Smooth muscle cell (in vitro differentiated cells): ENCODE results near the gene LRCOL1. TPM values are rescaled to one million over a fixed set of nuclear protein-coding genes. Genes with fewer than 3 reads are reported as not detected.
A peak's percentile ranks its signal among the peaks of the same experiment; 100 is the strongest.

ENCODE experiments used
- DNase-seq: peaks from one replicate; lab custom pipeline; 2025; ENCODE audit not compliant: unreplicated experiment; lab: John Stamatoyannopoulos, UW
- H2AFZ ChIP-seq: fragments of 200-600 bp; sonication (generic); 2 replicates; pipeline ENCODE4 v1.6.0; 2016; ENCODE audit warnings: antibody characterized with exemption, low read depth, mild to moderate bottlenecking
- H3F3A ChIP-seq: fragments of 200-600 bp; sonication (generic); 2 replicates; pipeline ENCODE4 v1.6.0; 2017; ENCODE audit warnings: antibody characterized with exemption, low read depth
- H3K27ac ChIP-seq: fragments of 200-600 bp; sonication (generic); 2 replicates; pipeline ENCODE4 v1.5.1; 2016; ENCODE audit warnings: low read depth, mild to moderate bottlenecking
- H3K27me3 ChIP-seq: fragments of 200-600 bp; sonication (generic); 2 replicates; pipeline ENCODE4 v1.6.1; 2016; ENCODE audit warnings: low read depth, mild to moderate bottlenecking
- H3K36me3 ChIP-seq: fragments of 200-600 bp; sonication (generic); 2 replicates; pipeline ENCODE4 v1.5.1; 2016; ENCODE audit warnings: low read depth
- H3K4me1 ChIP-seq: fragments of 200-600 bp; sonication (generic); 2 replicates; pipeline ENCODE4 v1.5.1; 2016; ENCODE audit warnings: low read depth
- H3K4me2 ChIP-seq: fragments of 200-600 bp; sonication (generic); 2 replicates; pipeline ENCODE4 v1.6.0; 2016; ENCODE audit warnings: mild to moderate bottlenecking
- H3K4me3 ChIP-seq: fragments of 200-600 bp; sonication (generic); 2 replicates; pipeline ENCODE4 v1.5.1; 2016; ENCODE audit warnings: mild to moderate bottlenecking
- H3K79me2 ChIP-seq: fragments of 200-600 bp; sonication (generic); 2 replicates; pipeline ENCODE4 v1.6.0; 2016; ENCODE audit warnings: low read depth, mild to moderate bottlenecking
- H3K9ac ChIP-seq: fragments of 200-600 bp; sonication (generic); 2 replicates; pipeline ENCODE4 v1.6.0; 2016; ENCODE audit warnings: low read depth
- H3K9me3 ChIP-seq: fragments of 200-600 bp; sonication (generic); replicated peaks from 2 replicates; pipeline ENCODE4 v1.5.1; 2016; ENCODE audit warnings: low read depth
- H4K20me1 ChIP-seq: fragments of 200-600 bp; sonication (generic); 2 replicates; pipeline ENCODE4 v1.6.0; 2016; ENCODE audit warnings: low read depth
- WGBS: methylation state at CpG from one replicate; pipeline ENCODE4 v1.1.7; 2016; ENCODE audit warnings: low lambda C conversion rate; 5-methylcytosine and 5-hydroxymethylcytosine counted together
- polyA plus RNA-seq: library from polyadenylated mRNA; unstranded; fragments of >200 nt; fragmentation: Nextera tagmentation; extraction: Ambion mirVana; gene quantifications from 2 replicates; pipeline ENCODE4 v1.2.1, GENCODE V29; 2016
- total RNA-seq: library from RNA; depleted of rRNA; stranded (reverse); fragments of >200 nt; gene quantifications from 2 replicates; pipeline ENCODE4 v1.2.3, GENCODE V29; 2014
- TF ChIP-seq, protein P1 (sequence below): fragments of 200-600 bp; sonication (generic); IDR thresholded peaks from 2 replicates; pipeline ENCODE4 v1.5.1; 2017; ENCODE audit warnings: borderline replicate concordance, mild to moderate bottlenecking, antibody characterized with exemption; ENCODE audit not compliant: insufficient read depth, poor library complexity, severe bottlenecking

Gene LRCOL1
- total and polyA plus RNA-seq, 2 experiments from 2014 or later = not detected

DNA sequence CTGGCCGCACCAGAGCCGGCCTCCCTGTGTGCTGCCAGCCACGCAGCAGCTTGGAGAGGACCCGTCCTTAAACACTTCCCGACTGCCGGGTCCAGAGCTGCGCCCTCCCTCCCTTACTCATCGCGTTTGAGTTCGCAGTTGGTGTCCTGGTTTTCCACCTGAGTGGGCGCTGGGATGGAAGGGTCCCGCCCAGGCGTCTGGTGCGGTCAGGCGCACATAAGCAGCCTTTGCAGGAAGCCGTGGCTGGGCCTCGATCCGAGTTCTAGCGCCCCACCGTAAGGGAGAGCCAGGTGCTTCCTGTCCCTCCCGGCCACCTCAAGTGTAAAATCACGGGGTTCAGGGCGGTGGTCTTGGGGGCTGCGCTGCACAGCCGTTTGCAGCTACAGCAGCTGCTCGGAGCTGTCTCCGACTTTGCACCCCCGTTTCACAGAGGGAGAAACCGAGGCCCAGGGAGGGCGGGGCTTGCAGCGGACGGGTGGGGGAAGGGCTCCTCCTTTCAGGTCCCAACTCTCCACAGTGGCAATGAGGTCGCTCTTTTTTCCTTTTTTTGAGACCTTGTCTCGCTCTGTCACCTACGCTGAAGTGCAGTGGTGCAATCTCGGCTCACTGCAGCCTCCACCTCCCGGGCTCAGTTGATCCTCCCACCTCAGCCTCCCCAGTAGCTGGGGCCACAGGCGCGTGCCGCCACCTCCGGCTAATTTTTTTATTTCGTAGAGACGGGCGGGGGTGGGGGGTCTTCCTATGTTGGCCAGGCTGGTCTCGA, 51.3 kb downstream of the LRCOL1 start:
- Histone ChIP-seq H3K9ac (no peak overlapping the region), H3K9me3 (no peaks in the 10 kb centered on the region), H2AFZ (no peak overlapping the region), H3K36me3 (no peaks in the 10 kb centered on the region), H3K4me2 (peak overlapping the region; percentile 83), H3K4me3 (peak overlapping the region; percentile 54), H3K27me3 (peaks cover 15% of the 10 kb centered on the region), H3F3A (no peaks in the 10 kb centered on the region), H3K79me2 (no peaks in the 10 kb centered on the region), H3K27ac (no peak overlapping the region), H3K4me1 (peaks cover 4% of the 10 kb centered on the region), H4K20me1 (peaks cover 70% of the 10 kb centered on the region)
- TF ChIP-seq, protein P1, sequence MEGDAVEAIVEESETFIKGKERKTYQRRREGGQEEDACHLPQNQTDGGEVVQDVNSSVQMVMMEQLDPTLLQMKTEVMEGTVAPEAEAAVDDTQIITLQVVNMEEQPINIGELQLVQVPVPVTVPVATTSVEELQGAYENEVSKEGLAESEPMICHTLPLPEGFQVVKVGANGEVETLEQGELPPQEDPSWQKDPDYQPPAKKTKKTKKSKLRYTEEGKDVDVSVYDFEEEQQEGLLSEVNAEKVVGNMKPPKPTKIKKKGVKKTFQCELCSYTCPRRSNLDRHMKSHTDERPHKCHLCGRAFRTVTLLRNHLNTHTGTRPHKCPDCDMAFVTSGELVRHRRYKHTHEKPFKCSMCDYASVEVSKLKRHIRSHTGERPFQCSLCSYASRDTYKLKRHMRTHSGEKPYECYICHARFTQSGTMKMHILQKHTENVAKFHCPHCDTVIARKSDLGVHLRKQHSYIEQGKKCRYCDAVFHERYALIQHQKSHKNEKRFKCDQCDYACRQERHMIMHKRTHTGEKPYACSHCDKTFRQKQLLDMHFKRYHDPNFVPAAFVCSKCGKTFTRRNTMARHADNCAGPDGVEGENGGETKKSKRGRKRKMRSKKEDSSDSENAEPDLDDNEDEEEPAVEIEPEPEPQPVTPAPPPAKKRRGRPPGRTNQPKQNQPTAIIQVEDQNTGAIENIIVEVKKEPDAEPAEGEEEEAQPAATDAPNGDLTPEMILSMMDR = no peak
- DNase-seq = no peak
- 82% methylated on average over 45 of the region's 45 CpGs for WGBS

DNA sequence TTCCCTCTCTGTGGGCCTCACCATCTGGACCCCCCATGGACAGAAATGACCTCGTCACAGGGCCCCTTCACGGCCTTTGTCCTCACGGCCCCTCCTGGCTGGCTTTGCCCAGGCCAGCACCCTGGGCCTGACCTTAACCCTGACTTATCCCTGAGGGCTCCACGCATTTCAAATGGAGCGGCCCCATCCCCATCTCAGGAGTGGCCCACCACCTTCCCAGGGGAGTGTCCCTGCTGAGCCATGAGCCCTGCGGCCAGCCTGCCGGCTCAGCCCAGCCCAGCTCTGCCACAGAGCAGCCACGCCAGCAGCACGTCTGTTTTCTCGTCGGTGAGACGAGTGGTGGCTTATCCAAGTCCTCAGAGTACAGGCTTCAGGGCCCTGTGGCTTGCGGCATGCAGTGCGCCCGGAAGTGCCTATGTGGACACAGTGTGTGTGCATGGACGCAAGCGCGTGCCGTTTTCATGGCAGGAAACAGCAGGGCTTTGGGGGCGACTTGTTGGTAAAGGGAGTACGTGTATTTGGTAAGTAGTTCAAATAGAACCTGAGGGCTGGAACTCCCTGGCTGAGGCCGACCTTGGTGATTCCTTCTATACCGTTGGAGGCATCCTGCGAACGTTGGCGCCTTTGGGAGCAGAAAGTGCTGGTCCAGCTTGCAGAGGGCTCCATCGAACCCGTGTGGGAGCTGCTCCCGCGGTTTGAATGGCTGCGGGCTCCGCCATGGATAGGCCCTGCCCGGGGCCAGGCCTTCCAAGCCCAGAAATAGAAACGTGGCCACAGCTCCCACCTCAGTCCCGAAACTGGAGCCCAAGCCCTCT, 52.1 kb downstream of the LRCOL1 start:
- no peak overlapping the region for H3K27ac ChIP-seq
- no peak overlapping the region for H3K4me2 ChIP-seq
- H3K27me3 ChIP-seq = peaks cover 15% of the 10 kb centered on the region
- WGBS = 89% methylated on average over 35 of the region's 35 CpGs
- no peak for DNase-seq
- H3K9ac ChIP-seq = no peak overlapping the region
- TF ChIP-seq, protein P1 = no peak
- H3K4me1 ChIP-seq = peaks cover 4% of the 10 kb centered on the region
- H3K9me3 ChIP-seq = no peaks in the 10 kb centered on the region
- no peak overlapping the region for H2AFZ ChIP-seq
- H4K20me1 ChIP-seq = peaks cover 64% of the 10 kb centered on the region
- no peaks in the 10 kb centered on the region for H3F3A ChIP-seq
- H3K36me3 ChIP-seq = no peaks in the 10 kb centered on the region
- H3K79me2 ChIP-seq = no peaks in the 10 kb centered on the region
- no peak overlapping the region for H3K4me3 ChIP-seq

DNA sequence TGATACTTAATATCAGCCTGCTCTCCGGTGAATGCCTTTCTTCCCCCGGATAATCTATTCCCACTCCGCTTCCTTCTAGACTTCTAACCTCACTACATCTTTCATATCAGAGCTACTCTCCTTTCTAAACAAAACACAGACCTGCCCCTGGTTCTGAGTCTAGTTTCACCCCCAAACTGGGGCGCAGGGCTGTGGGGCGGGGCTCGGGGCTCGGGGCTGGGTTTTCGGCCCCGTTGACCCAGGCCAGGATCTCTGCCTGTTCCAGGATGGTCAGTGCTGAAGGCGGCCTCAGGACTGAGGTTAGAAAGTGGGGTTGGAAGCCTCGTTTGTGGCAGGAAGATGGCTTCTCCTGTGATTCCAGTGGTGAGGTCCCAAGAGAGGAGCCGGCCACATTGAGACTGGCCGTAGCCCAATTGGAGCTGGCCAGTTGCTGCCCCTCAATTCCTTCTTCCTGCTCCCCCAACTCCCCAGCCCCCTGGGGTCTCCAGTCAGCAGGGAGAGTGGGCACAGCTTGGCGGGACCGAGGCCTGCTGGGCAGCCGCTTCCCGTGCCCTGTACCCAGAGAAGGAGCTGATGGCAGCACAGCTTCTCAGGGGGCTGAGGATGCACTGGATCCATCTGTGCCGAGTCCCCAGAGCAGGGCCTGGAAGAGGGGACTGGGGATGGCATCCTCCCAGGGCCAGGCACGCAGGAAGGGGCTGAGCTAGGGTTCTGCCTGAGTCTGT, 52.9 kb downstream of the LRCOL1 start:
- Histone ChIP-seq H3K27me3 (peaks cover 15% of the 10 kb centered on the region), H3K4me3 (no peak overlapping the region), H3F3A (no peaks in the 10 kb centered on the region), H4K20me1 (peaks cover 60% of the 10 kb centered on the region), H3K4me1 (peaks cover 4% of the 10 kb centered on the region), H3K79me2 (no peaks in the 10 kb centered on the region), H3K27ac (no peak overlapping the region), H3K9ac (no peak overlapping the region), H2AFZ (no peak overlapping the region), H3K4me2 (no peak overlapping the region), H3K9me3 (no peaks in the 10 kb centered on the region), H3K36me3 (no peaks in the 10 kb centered on the region)
- no peak for DNase-seq
- TF ChIP-seq, protein P1 = no peak
- 93% methylated on average over 19 of the region's 19 CpGs for WGBS
